Measurements from ENCODE around the gene FAM181A. TPM values are rescaled to one million over a fixed set of nuclear protein-coding genes. Genes with fewer than 3 reads are reported as not detected.

The FAM181A gene
- total and polyA plus RNA-seq, 12 donors = not detected

- DNase-seq (no peak), ATAC-seq (peak in 2 of 8 donors; percentile 12 to 23)
- H3K4me3 ChIP-seq = no peak overlapping the region
- peak overlapping the region in 8 of 10 donors; percentile 8 to 83 (median 50) for H3K27ac ChIP-seq
- peaks cover 0 to 40% (median 0%) of the 10 kb centered on the region in 9 donors for H3K36me3 ChIP-seq
- no peaks in the 10 kb centered on the region for H3K27me3 ChIP-seq
- no peak for TF ChIP-seq CTCF (IDR thresholded peaks at IDR 0.05)
- H3K9me3 ChIP-seq = no peaks in the 10 kb centered on the region
- H3K4me1 ChIP-seq = peaks cover 2 to 85% (median 52%) of the 10 kb centered on the region in 9 donors
- intact Hi-C loops (cut with DNase I) = no loop called here
- 41 to 43% methylated on average over 16 of the region's 16 CpGs for WGBS, 2 donors
Observed at GRCh38 chr14:93962701-93963601, 35.8 kb downstream of the FAM181A start.

GRCh38 chr14:93963692-93964091, 36.5 kb downstream of the FAM181A start:
- peaks cover 6 to 85% (median 52%) of the 10 kb centered on the region in 9 donors for H3K4me1 ChIP-seq
- DNase-seq = no peak
- no peaks in the 10 kb centered on the region for H3K9me3 ChIP-seq
- peak overlapping the region in 7 of 10 donors; percentile 8 to 83 (median 50) for H3K27ac ChIP-seq
- no peaks in the 10 kb centered on the region for H3K27me3 ChIP-seq
- no peak for ATAC-seq
- no peak for TF ChIP-seq CTCF (IDR thresholded peaks at IDR 0.05)
- intact Hi-C loops (cut with DNase I) = no loop called here
- no peak overlapping the region for H3K4me3 ChIP-seq
- peaks cover 0 to 36% (median 0%) of the 10 kb centered on the region in 9 donors for H3K36me3 ChIP-seq
- WGBS, 2 donors = 33 to 53% methylated on average over 4 of the region's 4 CpGs

- 83 to 89% methylated on average over 10 of the region's 10 CpGs for WGBS, 2 donors
- no peak for DNase-seq
- H3K9me3 ChIP-seq = no peaks in the 10 kb centered on the region
- ATAC-seq = peak in 1 of 8 donors; percentile 15
- H3K27me3 ChIP-seq = no peaks in the 10 kb centered on the region
- intact Hi-C loops (cut with DNase I) = no loop called here
- TF ChIP-seq CTCF (IDR thresholded peaks at IDR 0.05) = no peak
- H3K4me1 ChIP-seq = peaks cover 9 to 85% (median 52%) of the 10 kb centered on the region in 9 donors
- peak overlapping the region in 6 of 10 donors; percentile 5 to 83 (median 50) for H3K27ac ChIP-seq
- no peak overlapping the region for H3K4me3 ChIP-seq
- H3K36me3 ChIP-seq = peaks cover 0 to 34% (median 0%) of the 10 kb centered on the region in 9 donors
Observed at GRCh38 chr14:93964281-93964680, 37.1 kb downstream of the FAM181A start.

- no peak for DNase-seq
- H3K4me3 ChIP-seq = no peak overlapping the region
- H3K36me3 ChIP-seq = peaks cover 0 to 32% (median 0%) of the 10 kb centered on the region in 9 donors
- TF ChIP-seq CTCF (IDR thresholded peaks at IDR 0.05) = no peak
- intact Hi-C loops (cut with DNase I) = no loop called here
- no peak for ATAC-seq
- WGBS, 2 donors = 84 to 89% methylated on average over 3 of the region's 3 CpGs
- H3K4me1 ChIP-seq = peaks cover 13 to 85% (median 53%) of the 10 kb centered on the region in 9 donors
- peak overlapping the region in 3 of 10 donors; percentile 19 to 53 (median 27) for H3K27ac ChIP-seq
- no peaks in the 10 kb centered on the region for H3K27me3 ChIP-seq
- H3K9me3 ChIP-seq = no peaks in the 10 kb centered on the region
Observed at GRCh38 chr14:93964820-93965286, 37.7 kb downstream of the FAM181A start.

All from heart right ventricle (tissue), 16 donors.